ENCODE measurements around the gene OR9Q1.

GRCh38 chr11:58000699-58001098 is 23.0 kb upstream of the OR9Q1 start:
- TF ChIP-seq CTCF (IDR thresholded peaks at IDR 0.05): no peak
- no peak for TF ChIP-seq POLR2A (IDR thresholded peaks at IDR 0.05)
